GM18951 (cell line): ENCODE data around the gene EGF.

Experiments
- POLR2A ChIP-seq: IDR thresholded peaks from 4 replicates; pipeline ENCODE4 v1.6.1; 2011; ENCODE audit warnings: mild to moderate bottlenecking; ENCODE audit not compliant: insufficient read length, insufficient read depth; ENCODE audit errors: extremely low read depth
- in situ Hi-C: fragments of 300-500 bp; cut with MboI; formaldehyde crosslinking; loops from one replicate; pipeline ENCODE4 v1.12.0; 2022; ENCODE audit warnings: low sequenced_read_pairs, mixed read lengths, inconsistent platforms; ENCODE audit not compliant: unreplicated experiment

EGF gene

GRCh38 chr4:109957227-109957626, 44.5 kb downstream of the EGF start:
- in situ Hi-C loops: no loop called here
- no peak for TF ChIP-seq POLR2A

DNA sequence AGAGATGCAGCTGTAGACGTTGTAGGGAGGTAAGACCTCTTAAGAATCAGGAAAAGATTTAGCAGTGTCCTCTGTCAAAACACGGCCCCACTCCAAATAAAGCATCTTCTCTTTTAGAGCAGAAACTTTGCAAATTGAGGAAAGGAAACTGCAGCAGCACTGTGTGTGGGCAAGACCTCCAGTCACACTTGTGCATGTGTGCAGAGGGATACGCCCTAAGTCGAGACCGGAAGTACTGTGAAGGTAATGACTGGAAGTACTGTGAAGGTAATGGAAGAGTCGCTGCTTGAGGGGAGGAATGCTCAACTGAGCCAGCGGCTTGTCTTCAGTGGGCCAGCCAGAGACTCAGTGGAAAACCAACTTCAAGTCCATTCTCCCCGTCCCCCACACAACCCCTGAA, 46.5 kb downstream of the EGF start:
- no peak for TF ChIP-seq POLR2A
- in situ Hi-C loops: no loop called here

GRCh38 chr4:109962401-109962800, 49.7 kb downstream of the EGF start:
- no peak for TF ChIP-seq POLR2A
- in situ Hi-C loops: no loop called here

DNA sequence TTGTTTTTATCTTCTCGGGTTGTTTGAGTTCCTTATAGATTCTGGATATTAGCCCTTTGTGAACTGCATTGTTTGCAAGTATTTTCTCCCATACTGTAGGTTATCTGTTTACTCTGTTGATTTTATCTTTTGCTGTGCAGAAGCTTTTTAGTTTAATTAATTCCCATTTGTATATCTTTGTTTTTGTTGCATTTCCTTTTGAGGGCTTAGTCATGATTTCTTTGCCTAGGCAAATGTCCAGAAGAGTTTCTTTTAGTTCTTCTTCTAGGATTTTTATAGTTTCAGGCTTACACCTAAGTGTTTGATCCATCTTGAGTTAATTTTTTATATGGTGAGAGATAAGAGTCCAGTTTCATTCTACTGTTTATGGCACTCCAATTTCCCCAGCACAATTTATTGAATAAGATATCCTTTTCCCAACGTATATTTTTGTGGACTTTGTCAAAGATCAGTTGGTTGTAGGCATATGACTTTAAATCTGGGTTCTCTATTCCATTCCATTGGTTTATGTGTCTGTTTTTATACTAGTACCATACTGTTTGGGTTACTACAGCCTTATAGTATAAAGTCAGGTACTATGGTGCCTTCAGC, 54.3 kb downstream of the EGF start:
- in situ Hi-C loops: no loop called here
- no peak for TF ChIP-seq POLR2A

DNA sequence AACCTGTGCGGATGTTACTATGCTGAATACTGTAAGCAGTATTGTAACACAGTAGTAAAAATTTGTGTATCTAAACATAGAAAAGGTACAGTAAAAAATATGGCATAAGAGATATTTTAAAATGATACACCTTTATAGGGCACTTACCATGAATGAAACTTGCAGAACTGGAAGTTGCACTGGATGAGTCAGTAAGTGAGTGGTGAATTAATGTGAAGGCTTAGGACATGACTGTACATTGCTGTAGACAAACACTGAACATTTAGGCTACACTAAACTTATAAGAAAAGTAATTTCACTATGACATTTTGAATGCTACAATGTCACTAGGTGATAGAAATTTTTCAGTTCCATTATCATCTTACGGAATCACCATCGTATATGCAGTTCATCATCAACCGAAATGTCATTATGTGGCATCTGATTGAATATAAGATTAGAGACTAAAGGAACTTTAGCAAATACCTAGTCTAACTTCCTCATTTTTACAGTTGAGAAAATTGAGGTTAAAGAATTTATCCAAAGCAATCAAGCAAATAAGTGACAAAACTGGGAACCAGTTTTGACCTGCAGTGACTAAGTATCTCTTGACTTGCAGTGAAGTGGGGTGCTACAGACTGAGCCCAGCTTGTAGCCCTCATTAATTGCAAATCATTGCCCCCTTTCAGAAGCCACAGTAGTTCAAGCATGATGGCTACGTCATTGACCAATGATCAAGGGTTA, 55.3 kb downstream of the EGF start:
- in situ Hi-C loops: no loop called here
- TF ChIP-seq POLR2A: no peak

DNA sequence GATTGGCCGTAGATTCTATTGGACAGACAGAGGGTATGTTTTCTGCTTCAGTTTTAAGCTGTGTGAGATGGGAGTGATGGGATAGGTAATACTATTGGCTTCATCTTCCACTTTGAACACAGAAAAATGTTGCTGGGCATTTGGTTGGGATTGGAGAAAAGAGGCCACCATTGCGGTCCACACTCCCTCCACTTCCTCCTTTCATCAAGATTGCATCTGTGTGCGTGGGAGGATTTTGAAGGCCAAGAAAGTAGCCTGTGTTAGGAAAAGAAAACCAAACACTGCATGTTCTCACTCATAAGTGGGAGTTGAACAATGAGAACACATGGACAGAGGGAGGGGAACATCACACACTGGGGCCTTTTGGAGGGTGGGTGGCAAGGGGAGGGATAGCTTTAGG, 56.4 kb downstream of the EGF start:
- in situ Hi-C loops: no loop called here
- TF ChIP-seq POLR2A: no peak

DNA sequence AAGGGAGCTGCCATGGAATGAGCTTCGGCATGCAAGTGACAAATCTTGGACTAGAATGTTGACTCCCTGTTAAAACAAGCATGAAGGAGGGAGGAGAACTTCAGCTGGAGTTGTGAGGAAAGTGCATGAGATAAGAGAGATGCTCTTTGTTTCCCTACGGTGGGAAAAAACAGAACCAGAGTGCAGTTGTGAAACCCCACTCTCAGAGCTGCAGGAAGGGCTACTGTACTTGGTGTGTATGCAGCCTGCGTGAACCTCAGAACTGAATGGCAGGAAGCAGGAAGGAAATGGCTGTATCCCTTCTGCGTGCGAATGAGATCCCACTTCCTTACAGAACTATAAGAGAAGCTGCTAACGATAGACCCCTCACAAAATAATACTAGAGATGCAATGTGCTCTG, 57.2 kb downstream of the EGF start:
- in situ Hi-C loops: loop anchor here (10.0 kb wide), 1 partner anchor 555 kb away; no protein-coding TSS in a partner anchor
- no peak for TF ChIP-seq POLR2A

- in situ Hi-C loops: loop anchor here (10.0 kb wide), 1 partner anchor 558 kb away; no protein-coding TSS in a partner anchor
- no peak for TF ChIP-seq POLR2A
These were observed 60.3 kb downstream of the EGF start for GRCh38 chr4:109972786-109973528.

DNA sequence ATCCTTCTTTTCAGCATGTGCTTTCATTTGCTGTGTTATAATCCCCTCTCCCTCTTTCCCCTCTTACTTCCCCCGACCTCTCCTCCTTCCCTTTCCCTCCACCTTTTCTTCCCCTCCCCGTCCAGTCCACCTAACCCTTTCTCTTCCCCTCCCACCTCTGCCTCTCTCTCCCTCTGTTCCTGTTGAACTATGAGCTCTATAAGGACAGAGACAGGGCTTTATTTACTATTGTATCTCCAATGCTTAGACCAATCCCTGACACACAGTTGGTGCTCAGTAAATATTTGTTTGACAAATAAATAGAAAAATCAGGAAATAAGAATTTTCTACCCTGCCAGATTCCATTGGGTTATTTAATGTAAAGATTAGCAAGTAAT, 60.8 kb downstream of the EGF start:
- no peak for TF ChIP-seq POLR2A
- in situ Hi-C loops: loop anchor here (10.0 kb wide), 1 partner anchor 559 kb away; no protein-coding TSS in a partner anchor

GRCh38 chr4:109976189-109976588, 63.5 kb downstream of the EGF start:
- in situ Hi-C loops: loop anchor here (10.0 kb wide), 1 partner anchor 561 kb away; no protein-coding TSS in a partner anchor
- no peak for TF ChIP-seq POLR2A

DNA sequence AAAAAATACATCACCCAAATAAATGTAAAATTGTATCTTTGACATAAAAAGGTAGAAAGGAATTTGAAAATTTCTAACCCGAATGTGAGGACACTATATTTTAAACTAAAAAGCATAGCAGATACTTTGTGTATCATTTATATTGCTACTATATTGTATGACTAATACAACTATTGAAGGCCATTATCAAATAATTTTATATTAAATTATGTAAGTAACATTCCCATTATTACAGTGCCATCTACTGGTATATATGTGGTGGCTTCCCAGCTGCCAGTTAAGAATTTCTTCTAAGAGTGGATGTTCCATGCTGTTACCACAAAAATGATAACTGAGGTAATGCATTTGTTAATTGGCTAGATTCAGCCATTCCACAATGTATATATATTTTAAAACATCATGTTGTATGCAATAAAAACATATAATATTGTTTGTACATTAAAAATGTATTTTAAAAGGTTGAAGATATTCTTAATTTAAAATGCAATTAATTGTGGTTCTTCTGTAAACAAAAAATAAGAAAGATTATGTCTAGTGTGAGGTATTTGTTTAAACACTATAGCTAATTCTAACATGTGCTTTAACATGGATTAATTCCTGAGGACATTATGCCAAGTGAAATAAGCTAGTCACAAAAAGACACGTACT, 65.3 kb downstream of the EGF start:
- TF ChIP-seq POLR2A: no peak
- in situ Hi-C loops: loop anchor here (10.0 kb wide), 1 partner anchor 563 kb away; no protein-coding TSS in a partner anchor

GRCh38 chr4:109978704-109979454, 66.2 kb downstream of the EGF start:
- TF ChIP-seq POLR2A: no peak
- in situ Hi-C loops: loop anchor here (10.0 kb wide), 1 partner anchor 564 kb away; no protein-coding TSS in a partner anchor
